GM19328 (cell line): ENCODE results near the gene DENND4B.

Experiments used
- ATAC-seq: cut with Tn5 transposase; IDR thresholded peaks from one replicate; pipeline ENCODE4 v1.9.1; 2021; ENCODE audit warnings: mild to moderate bottlenecking, moderate library complexity; ENCODE audit not compliant: unreplicated experiment

Gene DENND4B

DNA sequence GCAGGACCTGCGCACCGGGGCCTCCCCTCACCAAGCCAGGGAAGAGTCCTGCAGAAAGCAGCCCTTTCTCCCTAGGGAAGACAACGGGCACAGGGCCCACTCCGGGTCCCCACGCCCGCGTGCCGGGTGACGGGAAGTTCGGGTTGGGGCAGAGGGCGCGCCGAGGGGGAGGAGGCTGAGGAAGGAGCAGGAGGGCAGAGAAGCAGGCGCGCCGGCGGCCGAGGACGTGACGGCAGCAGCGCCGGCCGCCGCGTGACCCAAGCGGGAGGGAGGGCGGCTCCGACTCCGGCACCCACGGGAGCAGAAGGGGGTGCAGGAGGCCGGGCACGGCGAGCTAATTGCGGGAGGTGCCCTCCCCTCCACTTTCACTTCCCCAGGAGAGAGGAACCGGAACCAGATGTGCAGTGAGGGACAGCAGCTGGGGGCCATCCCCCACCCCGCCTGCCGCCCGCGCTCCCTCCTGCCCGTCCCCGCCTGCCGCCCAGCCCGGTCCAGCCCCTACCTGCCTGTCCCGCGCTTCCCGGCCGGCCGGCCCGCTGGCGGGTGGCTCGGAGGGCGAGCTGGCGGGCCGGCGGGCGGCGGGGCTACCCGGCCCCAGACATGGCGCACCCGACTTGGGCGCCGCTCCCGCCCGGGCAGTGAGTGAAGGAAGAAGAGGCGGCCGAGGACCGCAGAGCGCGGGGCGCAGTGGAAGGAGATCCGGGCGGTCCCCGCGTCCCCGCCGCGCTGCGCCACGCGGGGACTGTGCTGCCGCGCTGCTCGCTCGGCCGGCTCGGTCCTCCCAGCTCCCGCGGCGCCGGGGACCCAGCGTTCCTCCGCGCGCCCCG is 510 bp downstream of the DENND4B start:
- ATAC-seq: peak; percentile 68

DNA sequence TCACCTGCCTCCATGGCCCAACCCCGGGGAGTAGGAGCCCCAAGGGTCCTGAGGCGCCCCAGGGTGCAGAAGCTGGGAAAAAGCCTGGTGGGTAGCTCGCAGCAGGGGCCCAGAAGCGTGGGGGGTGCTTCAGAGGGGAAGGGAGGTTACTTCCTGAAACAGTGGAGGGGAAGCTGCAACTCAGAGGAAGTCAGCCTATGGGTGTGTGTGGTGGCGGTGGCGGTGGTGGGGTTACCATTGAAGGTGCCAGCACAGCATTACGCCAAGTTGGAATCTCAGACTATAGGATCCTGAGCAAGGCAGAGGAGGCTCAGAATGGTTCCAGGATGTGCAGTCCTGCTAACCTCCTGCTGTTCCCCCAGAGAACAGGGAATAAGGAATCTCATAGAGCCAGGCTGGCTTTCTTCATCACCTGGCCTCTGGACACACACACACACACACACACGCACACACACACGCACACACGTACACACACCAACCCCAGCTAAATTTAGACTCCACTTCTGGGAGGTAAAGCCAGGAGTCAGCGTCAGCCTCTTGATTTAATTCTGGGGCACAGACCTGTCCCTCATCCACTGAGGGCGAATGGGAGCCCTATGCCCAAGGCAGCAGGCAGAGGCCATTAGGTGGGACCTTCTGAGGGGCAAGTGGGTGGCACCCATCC is 1.3 kb downstream of the DENND4B start:
- no peak for ATAC-seq

DNA sequence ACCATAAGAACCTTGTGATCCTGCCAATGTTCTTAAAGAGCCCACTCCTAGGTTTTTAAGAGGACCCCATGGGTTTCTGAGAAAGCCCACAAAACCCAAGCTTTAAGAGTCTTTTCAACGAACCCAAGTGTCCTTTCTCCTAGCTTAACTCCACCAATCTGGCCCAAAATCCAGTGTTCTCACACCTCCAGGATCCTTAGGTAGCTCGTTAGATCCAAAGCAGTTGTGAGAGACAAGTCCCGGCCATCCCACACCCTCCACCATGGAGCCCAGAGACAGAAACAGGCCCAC is 1.7 kb downstream of the DENND4B start:
- ATAC-seq: no peak

GRCh38 chr1:153944005-153944826 is 2.3 kb downstream of the DENND4B start:
- ATAC-seq: no peak

DNA sequence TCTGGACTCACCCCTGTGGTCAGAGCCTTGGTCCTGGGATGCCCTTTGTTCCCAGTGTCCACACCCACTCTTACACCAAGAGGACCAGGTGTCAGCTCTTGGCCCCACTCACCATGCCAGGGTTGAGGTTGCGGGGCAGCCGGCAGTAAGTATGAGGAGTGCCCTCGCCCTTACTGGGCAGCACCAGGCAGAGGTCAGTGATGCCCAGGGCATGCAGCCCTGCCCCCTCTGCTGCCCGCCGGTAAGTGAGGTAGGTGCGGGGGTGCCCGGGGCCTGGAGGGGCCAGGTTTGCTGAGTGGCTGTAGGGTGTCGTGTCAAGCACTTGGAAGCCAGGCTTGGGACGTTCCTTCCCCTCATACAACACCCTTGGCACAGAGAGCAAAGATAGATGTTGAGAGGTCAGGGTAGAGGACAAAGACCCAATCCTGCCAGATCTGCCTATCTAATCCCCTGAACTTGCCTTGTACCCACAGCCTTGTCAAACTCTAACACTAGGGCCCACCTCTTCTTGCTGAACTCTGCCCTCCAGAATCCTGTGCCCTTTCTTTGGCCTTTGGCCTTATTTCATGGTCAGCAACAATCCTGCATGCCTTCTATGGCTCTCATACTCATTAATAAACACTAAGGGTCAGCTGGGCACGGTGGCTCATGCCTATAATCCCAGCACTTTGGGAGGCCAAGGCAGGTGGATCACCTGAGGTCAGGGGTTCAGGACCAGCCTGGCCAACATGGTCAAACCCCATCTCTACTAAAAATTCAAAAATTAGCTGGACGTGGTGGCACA is 3.6 kb downstream of the DENND4B start:
- no peak for ATAC-seq

DNA sequence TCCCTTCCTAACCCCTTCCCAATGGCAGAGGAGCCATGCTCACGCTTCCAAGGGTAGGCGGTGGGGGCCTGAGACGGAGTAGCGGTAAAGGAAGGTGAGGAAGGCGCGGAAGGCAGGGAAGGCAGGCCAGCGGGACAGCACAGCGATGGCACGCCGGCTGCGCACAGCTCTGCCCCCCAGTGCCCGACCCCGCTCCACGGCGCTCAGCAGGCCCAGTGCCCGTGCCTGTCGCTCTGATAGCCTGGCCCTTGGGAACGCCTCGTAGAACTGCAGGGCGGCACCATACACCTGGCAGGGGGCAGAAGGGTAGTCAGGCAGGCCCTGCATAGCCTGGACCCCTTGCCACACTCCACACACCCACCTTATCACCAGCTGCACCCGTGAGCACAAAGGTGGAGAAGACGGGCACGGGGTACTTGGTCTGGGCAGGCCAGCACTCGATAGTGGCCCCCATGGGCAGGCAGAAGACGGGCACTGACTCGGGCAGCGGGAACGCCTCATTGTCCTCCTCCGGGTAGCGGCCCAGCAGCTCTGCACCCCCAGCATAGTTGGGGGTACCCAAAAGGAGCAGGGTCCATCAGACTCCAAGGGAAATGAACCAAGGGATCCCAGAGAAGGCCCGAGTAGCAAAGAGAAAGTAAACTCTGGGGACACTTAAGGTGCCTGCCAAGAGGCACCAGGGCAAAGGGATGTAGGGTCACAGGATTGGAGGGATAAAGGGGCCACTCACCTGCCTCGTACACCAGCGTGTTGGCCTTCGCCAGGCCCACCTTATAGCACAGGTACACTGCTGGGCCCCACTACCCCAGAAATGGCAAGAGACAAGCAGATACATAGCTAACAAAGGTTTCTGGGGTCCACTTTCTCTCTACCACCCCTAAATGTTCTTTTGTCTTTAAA is 4.4 kb downstream of the DENND4B start:
- ATAC-seq: no peak

DNA sequence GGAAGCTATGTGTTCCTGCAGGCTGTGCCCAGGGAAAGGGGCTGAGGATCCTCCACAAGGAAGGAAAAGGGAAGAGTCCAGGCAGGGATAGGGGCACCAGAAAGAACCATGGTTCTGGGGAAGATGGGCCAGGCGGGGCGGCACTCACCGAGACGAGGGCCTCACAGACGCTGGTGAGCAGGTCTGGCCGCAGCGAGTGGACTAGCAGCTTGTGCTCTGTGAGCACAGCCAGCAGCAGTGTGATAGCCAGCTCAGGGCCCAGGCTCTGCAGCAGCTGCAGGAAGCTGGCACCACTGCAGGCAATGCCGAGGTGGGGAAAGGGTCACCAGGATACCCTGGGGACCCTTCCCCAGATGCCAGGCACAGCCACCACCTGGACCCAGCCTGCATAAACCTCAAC is 5.8 kb downstream of the DENND4B start:
- no peak for ATAC-seq

- no peak for ATAC-seq
Observed at GRCh38 chr1:153939476-153939875, 7.0 kb downstream of the DENND4B start.

- no peak for ATAC-seq
Observed at GRCh38 chr1:153938996-153939395, 7.5 kb downstream of the DENND4B start.

DNA sequence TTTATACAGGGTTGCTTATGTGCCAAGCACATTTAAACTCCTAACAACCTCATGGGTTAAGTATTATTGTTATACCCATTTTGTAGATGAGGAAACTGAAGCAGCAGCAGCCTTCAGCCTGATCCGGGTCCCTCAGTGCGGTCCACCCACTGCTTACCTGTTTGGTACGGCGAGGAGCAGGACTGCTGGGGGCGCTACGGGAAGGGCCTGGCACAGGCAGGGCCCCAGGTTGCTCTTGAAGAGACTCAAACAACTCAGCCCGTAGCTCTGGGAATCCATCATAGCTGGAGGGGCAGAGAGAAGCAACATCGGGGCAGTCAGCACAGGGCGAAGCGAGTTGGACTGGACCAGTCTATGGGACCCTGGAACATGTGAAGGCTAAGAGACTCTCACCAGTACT is 9.2 kb downstream of the DENND4B start:
- no peak for ATAC-seq

DNA sequence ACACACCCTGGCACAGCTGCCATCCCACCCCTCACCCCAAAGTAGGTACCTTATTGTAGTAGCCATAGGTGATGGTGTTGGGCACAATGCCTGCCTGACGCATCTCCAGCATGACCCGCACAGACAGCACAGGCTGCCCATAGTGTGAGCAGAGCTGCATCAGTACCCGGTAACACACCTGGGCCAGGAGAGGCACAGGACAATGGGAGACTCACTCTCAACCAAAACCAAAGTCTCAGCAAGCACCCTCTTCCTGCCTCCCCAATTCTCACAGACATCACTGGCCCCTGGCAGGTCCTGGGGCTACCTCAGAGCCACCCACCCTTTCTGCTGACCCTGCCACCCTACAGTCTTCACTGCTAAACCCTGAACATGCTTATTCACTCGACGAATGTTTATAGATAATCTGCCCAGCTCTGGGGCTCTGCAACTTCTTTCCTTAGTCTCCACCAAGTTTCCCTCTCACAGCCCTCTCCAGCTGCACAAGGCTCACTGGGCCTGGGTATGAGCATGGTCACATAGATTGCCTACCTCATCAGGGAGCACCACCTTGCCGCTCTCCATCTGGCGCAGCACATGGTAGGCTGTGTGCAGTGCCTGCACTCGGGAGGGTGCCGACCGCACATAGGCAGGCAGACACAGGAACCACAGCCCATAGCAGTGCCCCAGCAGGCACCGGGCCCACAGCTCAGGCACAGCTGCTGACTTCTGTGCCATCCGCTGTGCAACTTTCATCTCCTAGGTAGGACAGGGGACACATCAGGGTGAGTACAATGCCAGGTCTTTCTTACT is 10.3 kb downstream of the DENND4B start:
- no peak for ATAC-seq

- ATAC-seq: no peak
Observed at GRCh38 chr1:153934746-153935145, 11.8 kb downstream of the DENND4B start.

- no peak for ATAC-seq
Observed at GRCh38 chr1:153933955-153934354, 12.6 kb downstream of the DENND4B start.

DNA sequence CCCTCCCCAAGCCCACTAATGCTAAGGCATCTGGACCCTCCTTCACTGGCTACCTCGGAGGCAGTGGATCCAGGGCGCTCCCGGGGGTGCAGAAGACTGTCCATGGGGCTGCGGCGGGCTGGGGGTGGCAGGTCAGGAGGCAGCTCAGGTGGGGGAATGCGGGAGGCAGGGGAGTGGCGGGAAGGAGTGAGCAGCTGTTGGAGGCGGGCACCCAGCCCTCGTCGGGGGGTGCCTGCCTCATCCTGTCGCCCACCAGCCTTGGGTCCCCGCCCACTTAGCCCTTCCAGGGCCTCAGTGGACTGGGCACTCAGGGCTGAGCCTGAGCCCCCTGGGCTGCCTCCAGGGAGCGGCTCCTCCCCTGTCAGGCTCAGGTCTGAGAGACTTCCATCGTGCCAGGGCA is 13.1 kb downstream of the DENND4B start:
- no peak for ATAC-seq

DNA sequence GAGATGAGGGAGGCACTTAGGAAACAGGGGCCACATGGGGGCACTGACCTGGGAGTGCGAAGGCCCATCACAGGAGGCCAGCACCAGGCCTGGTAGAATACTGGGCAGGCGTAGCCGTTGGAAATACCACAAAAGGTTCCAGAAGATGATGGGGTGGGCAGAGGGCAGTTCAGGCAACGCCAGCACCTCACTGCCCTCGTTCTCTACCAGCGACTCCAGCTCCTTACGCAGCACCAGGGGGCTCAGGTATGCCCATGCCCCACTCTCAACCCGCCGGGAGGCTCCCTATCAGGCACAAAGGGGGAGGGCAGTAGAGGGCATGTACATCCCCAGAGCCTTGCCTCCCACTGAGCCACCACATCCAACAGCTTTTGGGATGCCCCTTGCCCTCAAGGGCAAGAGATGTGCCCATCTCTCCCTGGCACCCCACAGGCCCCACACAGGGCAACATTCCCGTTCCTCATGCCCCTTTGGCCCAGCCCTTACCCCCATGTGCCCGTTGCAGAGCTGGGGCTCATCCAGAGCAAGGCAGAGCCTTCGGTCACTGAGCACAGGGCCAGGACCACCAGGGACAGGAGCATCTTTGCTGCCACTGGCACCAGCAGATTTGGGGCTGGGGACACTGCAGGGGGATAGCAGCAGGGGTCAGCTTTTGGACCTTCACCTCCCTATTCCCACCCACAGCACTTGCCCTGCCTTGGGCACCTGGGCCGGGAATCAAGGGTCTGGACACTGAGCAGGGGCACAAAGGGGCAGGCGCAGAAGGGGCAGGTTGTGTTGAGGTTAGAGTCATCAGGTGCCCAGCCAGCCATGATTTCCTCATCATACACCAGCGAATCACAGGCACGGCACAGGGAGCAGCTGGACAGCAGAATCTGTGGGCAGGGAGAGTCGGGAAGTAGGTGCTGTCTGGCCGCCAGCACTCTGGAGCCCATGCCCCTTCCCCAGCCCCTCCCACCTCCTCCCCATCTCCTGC is 14.1 kb downstream of the DENND4B start:
- ATAC-seq: no peak

DNA sequence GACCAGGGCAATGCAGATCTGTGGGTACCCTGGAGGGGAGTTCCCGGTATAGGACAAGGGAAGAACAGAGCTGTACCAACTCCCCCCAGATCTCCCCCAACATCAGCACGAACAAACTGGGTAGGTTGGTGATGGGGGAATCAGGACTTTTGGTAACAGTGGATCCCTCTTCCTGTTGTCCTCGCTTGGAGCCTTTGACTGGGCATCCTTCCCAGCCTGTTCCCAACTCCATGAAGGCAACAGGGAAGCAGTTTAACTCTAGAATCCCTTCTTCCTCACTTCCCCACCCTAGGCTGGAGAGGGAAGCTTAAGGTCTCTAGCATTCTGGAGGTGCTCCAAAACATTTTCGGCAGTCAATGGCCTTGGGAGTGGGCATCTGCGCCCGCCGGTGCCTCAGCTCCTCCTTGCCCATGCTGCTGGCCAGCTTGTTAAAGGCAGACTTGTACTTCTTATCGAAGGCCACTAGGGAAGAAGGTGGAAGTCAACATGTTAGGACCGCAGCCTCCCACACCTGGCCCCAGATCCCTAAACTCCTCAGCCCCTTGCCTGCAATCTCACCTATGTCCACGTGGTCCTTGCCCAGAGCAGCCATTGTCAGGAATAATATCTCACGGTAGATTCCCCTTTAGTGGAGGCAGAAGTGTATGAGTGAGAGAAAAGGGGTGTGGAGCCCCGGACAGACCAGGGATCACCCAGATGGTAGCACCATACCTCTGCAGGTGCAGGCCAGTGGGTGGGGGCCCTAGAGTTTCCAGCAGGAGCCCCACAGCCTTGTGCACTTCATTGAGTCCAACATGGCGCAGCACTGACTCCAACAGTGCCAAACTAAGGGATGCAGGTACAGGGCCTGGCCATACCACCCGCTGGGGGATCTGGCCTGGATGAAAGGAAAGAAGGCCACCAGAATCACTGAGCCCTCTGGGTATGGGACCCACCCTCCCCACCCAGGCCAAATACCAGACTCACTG is 16.3 kb downstream of the DENND4B start:
- ATAC-seq: no peak

GRCh38 chr1:153929426-153929825 is 17.1 kb downstream of the DENND4B start:
- ATAC-seq: no peak
